Neural progenitor cell (in vitro differentiated cells): ENCODE results near the gene MARK4. TPM values are rescaled to one million over a fixed set of nuclear protein-coding genes. Genes with fewer than 3 reads are reported as not detected.

ENCODE experiments used
- DNase-seq: peaks from one replicate; pipeline ENCODE4 v3.0.0-alpha.2; 2016; ENCODE audit warnings: low spot score
- H2AFZ ChIP-seq: fragments of 200-600 bp; sonication (generic); replicated peaks from 2 replicates; pipeline ENCODE4 v1.6.1; 2016; ENCODE audit warnings: antibody characterized with exemption
- H3F3A ChIP-seq: fragments of 200-600 bp; sonication (generic); 2 replicates; pipeline ENCODE4 v1.6.1; 2016; ENCODE audit warnings: antibody characterized with exemption, low read depth
- H3K27ac ChIP-seq: fragments of 200-600 bp; sonication (generic); 2 replicates; pipeline ENCODE4 v1.5.1; 2016; ENCODE audit warnings: mild to moderate bottlenecking
- H3K27me3 ChIP-seq: fragments of 200-600 bp; sonication (generic); 2 replicates; pipeline ENCODE4 v1.6.1; 2016; ENCODE audit warnings: mild to moderate bottlenecking, moderate library complexity
- H3K36me3 ChIP-seq: fragments of 200-600 bp; sonication (generic); 2 replicates; pipeline ENCODE4 v1.5.1; 2016
- H3K4me1 ChIP-seq: fragments of 200-600 bp; sonication (generic); 2 replicates; pipeline ENCODE4 v1.6.1; 2016; ENCODE audit warnings: mixed run types
- H3K4me2 ChIP-seq: fragments of 200-600 bp; sonication (generic); 2 replicates; pipeline ENCODE4 v1.6.1; 2016
- H3K4me3 ChIP-seq: fragments of 200-600 bp; sonication (generic); 2 replicates; pipeline ENCODE4 v1.5.1; 2016
- H3K79me2 ChIP-seq: fragments of 200-600 bp; sonication (generic); 2 replicates; pipeline ENCODE4 v1.6.1; 2016; ENCODE audit warnings: low read depth
- H3K9ac ChIP-seq: fragments of 200-600 bp; sonication (generic); 2 replicates; pipeline ENCODE4 v1.6.1; 2016
- H3K9me3 ChIP-seq: fragments of 200-600 bp; sonication (generic); 2 replicates; pipeline ENCODE4 v1.5.1; 2016; ENCODE audit warnings: low read depth
- H4K20me1 ChIP-seq: fragments of 200-600 bp; sonication (generic); 2 replicates; pipeline ENCODE4 v1.6.1; 2016; ENCODE audit warnings: low read depth
- H3K27ac Mint-ChIP-seq: 3 replicates; pipeline ENCODE4 v1.8.0; 2021; ENCODE audit warnings: mixed read lengths
- H3K27me3 Mint-ChIP-seq: 2 replicates; pipeline ENCODE4 v1.8.0; 2022; ENCODE audit warnings: low read depth, mild to moderate bottlenecking, inconsistent platforms, moderate library complexity, mixed read lengths; ENCODE audit not compliant: insufficient read depth
- H3K36me3 Mint-ChIP-seq: 3 replicates; pipeline ENCODE4 v1.8.0; 2021; ENCODE audit warnings: mixed read lengths
- H3K4me1 Mint-ChIP-seq: 3 replicates; pipeline ENCODE4 v1.8.0; 2021; ENCODE audit warnings: mixed read lengths
- H3K4me3 Mint-ChIP-seq: 3 replicates; pipeline ENCODE4 v1.8.0; 2021; ENCODE audit warnings: mild to moderate bottlenecking, moderate library complexity, mixed read lengths
- H3K9me3 Mint-ChIP-seq: 3 replicates; pipeline ENCODE4 v1.8.0; 2020; ENCODE audit warnings: mixed read lengths
- EZH2 ChIP-seq: fragments of 200-600 bp; sonication (generic); IDR thresholded peaks from 2 replicates; pipeline ENCODE4 v1.6.1; 2017; ENCODE audit warnings: antibody characterized with exemption, mild to moderate bottlenecking, moderate library complexity
- EZH2phosphoT487 ChIP-seq: fragments of 200-600 bp; sonication (generic); IDR thresholded peaks from 2 replicates; pipeline ENCODE4 v1.6.1; 2017; ENCODE audit warnings: antibody characterized with exemption
- total RNA-seq: library from RNA; depleted of rRNA; stranded (reverse); fragments of >200 nt; gene quantifications from 2 replicates; pipeline ENCODE4 v1.2.3, GENCODE V29; 2015; ENCODE audit warnings: low replicate concordance
- TF ChIP-seq, protein P1 (sequence below): fragments of 200-600 bp; sonication (generic); IDR thresholded peaks from 2 replicates; pipeline ENCODE4 v1.5.1; 2017; ENCODE audit warnings: antibody characterized with exemption, mild to moderate bottlenecking

The MARK4 gene
- total RNA-seq, 1 donor from 2014 or later, result 22.8 TPM

DNA sequence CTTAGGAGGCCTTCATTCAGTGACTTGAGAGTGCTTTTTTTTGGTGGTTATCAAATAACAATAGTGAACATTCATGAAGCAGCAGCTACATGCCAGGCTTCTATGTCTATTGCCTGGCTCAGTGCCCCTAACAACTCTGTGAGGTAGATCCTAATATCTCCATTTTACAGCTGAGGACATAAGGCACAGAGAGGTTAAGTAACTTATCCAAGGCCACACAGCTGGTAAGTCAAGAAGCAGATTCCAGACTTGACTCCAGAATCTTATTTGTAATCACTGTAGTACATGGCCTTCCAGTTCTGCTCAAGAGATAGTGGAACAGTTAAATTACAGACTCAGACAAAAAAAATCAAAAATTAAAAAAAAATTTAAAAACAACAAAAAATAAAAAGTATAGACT is 44.8 kb downstream of the MARK4 start:
- Mint-ChIP-seq H3K27me3 (peaks cover 5% of the 10 kb centered on the region), H3K27ac (no peak overlapping the region), H3K36me3 (peaks cover 30% of the 10 kb centered on the region), H3K4me3 (no peak overlapping the region), H3K4me1 (peaks cover 2% of the 10 kb centered on the region), H3K9me3 (no peaks in the 10 kb centered on the region)
- Histone ChIP-seq H3K4me1 (no peaks in the 10 kb centered on the region), H4K20me1 (no peaks in the 10 kb centered on the region), H3K9ac (no peak overlapping the region), H3K4me2 (no peak overlapping the region), H3K36me3 (peaks cover 4% of the 10 kb centered on the region), H2AFZ (no peak overlapping the region), H3K27ac (no peak overlapping the region), H3F3A (no peaks in the 10 kb centered on the region), H3K9me3 (no peaks in the 10 kb centered on the region), H3K79me2 (no peaks in the 10 kb centered on the region), H3K27me3 (no peaks in the 10 kb centered on the region), H3K4me3 (no peak overlapping the region)
- no peak for DNase-seq
- TF ChIP-seq, protein P1, sequence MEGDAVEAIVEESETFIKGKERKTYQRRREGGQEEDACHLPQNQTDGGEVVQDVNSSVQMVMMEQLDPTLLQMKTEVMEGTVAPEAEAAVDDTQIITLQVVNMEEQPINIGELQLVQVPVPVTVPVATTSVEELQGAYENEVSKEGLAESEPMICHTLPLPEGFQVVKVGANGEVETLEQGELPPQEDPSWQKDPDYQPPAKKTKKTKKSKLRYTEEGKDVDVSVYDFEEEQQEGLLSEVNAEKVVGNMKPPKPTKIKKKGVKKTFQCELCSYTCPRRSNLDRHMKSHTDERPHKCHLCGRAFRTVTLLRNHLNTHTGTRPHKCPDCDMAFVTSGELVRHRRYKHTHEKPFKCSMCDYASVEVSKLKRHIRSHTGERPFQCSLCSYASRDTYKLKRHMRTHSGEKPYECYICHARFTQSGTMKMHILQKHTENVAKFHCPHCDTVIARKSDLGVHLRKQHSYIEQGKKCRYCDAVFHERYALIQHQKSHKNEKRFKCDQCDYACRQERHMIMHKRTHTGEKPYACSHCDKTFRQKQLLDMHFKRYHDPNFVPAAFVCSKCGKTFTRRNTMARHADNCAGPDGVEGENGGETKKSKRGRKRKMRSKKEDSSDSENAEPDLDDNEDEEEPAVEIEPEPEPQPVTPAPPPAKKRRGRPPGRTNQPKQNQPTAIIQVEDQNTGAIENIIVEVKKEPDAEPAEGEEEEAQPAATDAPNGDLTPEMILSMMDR, result no peak
- TF ChIP-seq EZH2 (no peak), EZH2phosphoT487 (no peak)

DNA sequence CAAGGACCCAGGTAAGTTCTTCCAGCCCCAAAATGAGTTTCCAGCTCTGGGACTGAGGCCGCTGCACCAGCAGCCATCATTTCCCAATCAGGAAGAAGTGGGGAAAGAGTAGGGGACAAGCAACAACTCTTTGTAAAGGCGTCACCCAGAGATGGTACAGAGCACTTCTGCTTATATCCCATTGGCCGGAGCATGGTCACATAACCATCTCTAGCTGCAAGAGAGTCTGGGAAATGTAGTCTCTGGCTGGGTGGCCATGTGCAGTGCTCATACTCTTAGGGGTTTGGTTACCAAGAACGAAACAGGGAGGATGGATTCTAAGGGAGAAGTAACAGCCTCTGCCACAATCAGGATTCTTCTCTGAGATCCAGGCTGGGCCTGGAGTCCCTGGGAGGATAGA is 45.3 kb downstream of the MARK4 start:
- no peak overlapping the region for H3K4me3 Mint-ChIP-seq
- peaks cover 2% of the 10 kb centered on the region for H3K4me1 Mint-ChIP-seq
- H3K27me3 Mint-ChIP-seq, result peaks cover 2% of the 10 kb centered on the region
- no peak for DNase-seq
- H3K27me3 ChIP-seq, result no peaks in the 10 kb centered on the region
- H3K4me1 ChIP-seq, result no peaks in the 10 kb centered on the region
- no peak overlapping the region for H3K27ac ChIP-seq
- H3K36me3 Mint-ChIP-seq, result peaks cover 27% of the 10 kb centered on the region
- peaks cover 4% of the 10 kb centered on the region for H3K36me3 ChIP-seq
- no peaks in the 10 kb centered on the region for H3K9me3 ChIP-seq
- H2AFZ ChIP-seq, result no peak overlapping the region
- TF ChIP-seq EZH2phosphoT487 (no peak), EZH2 (no peak)
- TF ChIP-seq, protein P1, result no peak
- H3K9me3 Mint-ChIP-seq, result no peaks in the 10 kb centered on the region
- no peaks in the 10 kb centered on the region for H3F3A ChIP-seq
- H3K27ac Mint-ChIP-seq, result no peak overlapping the region
- no peaks in the 10 kb centered on the region for H4K20me1 ChIP-seq
- no peak overlapping the region for H3K4me3 ChIP-seq
- no peaks in the 10 kb centered on the region for H3K79me2 ChIP-seq
- H3K9ac ChIP-seq, result no peak overlapping the region
- no peak overlapping the region for H3K4me2 ChIP-seq

DNA sequence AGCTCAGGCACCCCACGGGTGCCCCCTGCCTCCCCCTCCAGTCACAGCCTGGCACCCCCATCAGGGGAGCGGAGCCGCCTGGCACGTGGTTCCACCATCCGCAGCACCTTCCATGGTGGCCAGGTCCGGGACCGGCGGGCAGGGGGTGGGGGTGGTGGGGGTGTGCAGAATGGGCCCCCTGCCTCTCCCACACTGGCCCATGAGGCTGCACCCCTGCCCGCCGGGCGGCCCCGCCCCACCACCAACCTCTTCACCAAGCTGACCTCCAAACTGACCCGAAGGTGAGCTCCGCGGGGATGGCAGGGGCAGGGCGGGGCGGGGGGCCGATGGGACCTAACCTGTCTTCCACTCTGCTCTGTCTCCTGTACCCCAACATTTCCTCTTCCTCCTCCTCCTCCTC is 46.6 kb downstream of the MARK4 start:
- H4K20me1 ChIP-seq, result no peaks in the 10 kb centered on the region
- H3K27me3 ChIP-seq, result no peaks in the 10 kb centered on the region
- no peak overlapping the region for H3K4me2 ChIP-seq
- peaks cover 18% of the 10 kb centered on the region for H3K36me3 Mint-ChIP-seq
- H3K4me3 ChIP-seq, result no peak overlapping the region
- H3F3A ChIP-seq, result no peaks in the 10 kb centered on the region
- peaks cover 2% of the 10 kb centered on the region for H3K27me3 Mint-ChIP-seq
- H3K9ac ChIP-seq, result no peak overlapping the region
- no peak overlapping the region for H3K27ac ChIP-seq
- no peak for TF ChIP-seq EZH2phosphoT487
- TF ChIP-seq EZH2, result no peak
- TF ChIP-seq, protein P1, result no peak
- no peak overlapping the region for H3K27ac Mint-ChIP-seq
- H3K4me1 Mint-ChIP-seq, result peaks cover 2% of the 10 kb centered on the region
- no peaks in the 10 kb centered on the region for H3K9me3 ChIP-seq
- H3K9me3 Mint-ChIP-seq, result no peaks in the 10 kb centered on the region
- no peak overlapping the region for H3K4me3 Mint-ChIP-seq
- peaks cover 4% of the 10 kb centered on the region for H3K36me3 ChIP-seq
- no peaks in the 10 kb centered on the region for H3K4me1 ChIP-seq
- DNase-seq, result no peak
- H2AFZ ChIP-seq, result no peak overlapping the region
- H3K79me2 ChIP-seq, result no peaks in the 10 kb centered on the region

DNA sequence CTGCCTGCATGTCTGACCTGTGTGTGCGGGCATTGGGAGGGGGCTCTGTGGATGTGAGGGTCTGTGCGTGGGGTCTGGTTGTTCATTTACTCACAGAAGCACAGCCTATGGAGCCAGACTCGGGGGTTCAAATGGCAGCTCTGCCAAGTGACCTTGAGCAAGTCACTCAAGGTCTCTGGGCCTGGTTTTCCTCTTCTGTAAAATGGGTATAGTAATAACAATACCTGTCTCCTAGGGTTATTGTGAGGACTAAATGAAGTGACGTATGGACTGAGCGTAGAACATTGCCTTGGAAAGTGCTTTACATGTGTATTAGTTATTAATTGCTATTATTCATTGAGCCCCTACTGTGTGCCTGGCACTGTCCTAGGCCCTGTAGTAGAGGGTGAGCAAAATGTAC is 47.2 kb downstream of the MARK4 start:
- Mint-ChIP-seq H3K4me3 (no peak overlapping the region), H3K4me1 (peaks cover 2% of the 10 kb centered on the region), H3K36me3 (peaks cover 18% of the 10 kb centered on the region), H3K27me3 (peaks cover 2% of the 10 kb centered on the region), H3K9me3 (no peaks in the 10 kb centered on the region), H3K27ac (no peak overlapping the region)
- Histone ChIP-seq H3K9me3 (no peaks in the 10 kb centered on the region), H3K36me3 (peaks cover 4% of the 10 kb centered on the region), H3F3A (no peaks in the 10 kb centered on the region), H3K4me2 (no peak overlapping the region), H3K79me2 (no peaks in the 10 kb centered on the region), H3K4me1 (no peaks in the 10 kb centered on the region), H3K27ac (no peak overlapping the region), H4K20me1 (no peaks in the 10 kb centered on the region), H2AFZ (no peak overlapping the region), H3K27me3 (no peaks in the 10 kb centered on the region), H3K9ac (no peak overlapping the region), H3K4me3 (no peak overlapping the region)
- no peak for DNase-seq
- TF ChIP-seq EZH2phosphoT487 (no peak), EZH2 (no peak)
- TF ChIP-seq, protein P1, result no peak
